Stimulated activated CD4-positive, alpha-beta T cell treated with anti-CD3 and anti-CD28 coated beads, Interleukin-1b, Interleukin-23, amount 100 ng/mL, for 4 hours (primary cell): Measurements from ENCODE around the gene NARF.
A peak's percentile ranks its signal among the peaks of the same experiment; 100 is the strongest.
"Not testable (repeated sequence)": the region's sequence is repeated elsewhere in the genome, so short reads cannot be mapped to it uniquely, and the experiment has no call there.

ENCODE experiments used
- DNase-seq, 2 donors: peaks; one replicate each; pipeline ENCODE4 v3.0.0-alpha.2; 2020; ENCODE audit warnings: low read depth in 2 of 2

NARF gene

DNA sequence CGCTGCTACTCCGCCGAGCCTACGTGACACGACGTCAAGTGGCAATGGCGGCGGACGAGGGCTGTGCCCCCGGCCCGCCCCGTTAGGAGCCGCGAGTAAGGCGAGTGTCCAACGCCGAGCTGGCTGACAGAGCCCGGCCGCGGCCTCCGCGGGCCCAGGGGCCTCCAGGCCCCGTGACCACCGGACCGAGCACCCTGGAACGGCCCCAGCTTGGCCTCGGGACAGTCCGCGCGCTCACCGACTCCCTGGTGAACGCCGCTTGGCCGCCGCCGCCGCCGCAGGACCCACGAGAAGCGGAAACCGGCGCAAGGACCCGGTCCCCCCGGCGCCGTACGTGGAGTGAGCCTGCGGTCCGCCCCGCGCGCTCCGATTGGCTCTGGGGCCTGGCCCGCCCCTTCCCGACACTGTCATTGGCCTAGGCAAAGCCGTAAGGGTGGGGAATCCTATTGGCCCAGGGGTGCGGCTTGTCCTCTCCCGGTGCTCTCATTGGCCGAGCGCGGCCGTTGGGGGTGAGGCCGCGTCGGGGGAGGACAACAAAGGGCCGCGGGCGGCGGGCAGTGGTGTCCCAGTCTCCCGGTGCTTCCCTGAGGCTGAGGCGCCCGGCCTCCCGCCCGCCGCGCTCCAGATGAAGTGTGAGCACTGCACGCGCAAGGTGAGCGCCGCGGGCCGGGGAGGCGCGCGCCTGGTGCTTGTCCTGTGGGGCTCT, at the start of gene NARF:
Gene NARF, plus strand, starts transcription at position 563 of the 706 bp plus-strand sequence. Its CDS starts 63 bp downstream, at position 626.
- DNase-seq, result peak; percentile 90

DNA sequence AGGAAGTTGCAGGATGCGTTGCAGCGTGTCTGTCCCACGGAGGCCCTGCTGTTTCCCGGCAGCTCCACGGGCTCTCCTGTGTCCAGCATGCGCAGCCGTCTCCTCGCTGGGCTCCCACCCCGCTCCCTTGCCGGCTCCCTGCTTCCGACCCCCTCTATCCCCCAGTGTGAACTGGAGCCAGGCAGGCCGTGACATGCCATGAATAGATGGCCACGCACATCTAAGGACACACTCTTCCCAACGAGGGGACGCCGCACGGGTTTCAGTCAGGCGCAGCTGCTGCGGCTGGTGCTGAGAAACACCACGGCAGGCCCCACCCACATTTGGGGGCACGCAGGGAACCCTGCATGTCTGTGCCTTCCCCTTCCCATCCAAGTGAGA, 49.6 kb upstream of the NARF start:
- DNase-seq, result no peak

DNA sequence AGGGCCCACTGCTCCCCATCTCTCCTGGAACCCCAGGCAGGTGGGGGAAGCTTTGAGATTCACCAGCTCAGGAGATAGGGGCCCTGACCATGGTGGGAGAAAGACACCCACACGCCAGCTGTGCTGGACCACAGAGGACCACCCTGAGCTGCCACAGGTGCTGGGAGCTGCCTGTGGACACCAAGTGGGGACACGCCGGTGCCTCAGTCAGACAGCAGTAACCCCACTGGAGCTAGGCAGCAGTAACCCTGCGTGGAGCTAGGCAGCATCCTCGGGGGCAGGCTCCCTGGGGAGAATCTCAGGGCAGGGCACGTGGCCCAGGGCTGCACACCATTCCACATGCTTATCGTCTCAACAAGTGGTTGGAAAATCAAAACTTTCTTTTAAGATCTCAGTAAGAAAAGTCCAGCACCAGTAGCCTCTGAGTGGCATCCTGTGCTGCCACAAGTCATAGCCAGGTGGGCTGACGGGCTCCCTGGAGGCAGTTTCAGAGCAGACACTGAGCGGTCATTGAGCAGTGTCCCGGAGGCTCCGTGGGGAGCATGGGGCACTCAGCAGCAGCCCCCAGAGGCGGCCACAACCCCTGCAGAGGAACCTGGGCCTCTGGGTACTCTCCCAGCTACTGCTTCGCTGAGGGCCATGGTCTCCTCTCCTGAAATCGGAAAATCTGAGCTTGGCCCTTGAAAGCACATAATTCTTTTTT, 48.4 kb upstream of the NARF start:
- no peak for DNase-seq

DNA sequence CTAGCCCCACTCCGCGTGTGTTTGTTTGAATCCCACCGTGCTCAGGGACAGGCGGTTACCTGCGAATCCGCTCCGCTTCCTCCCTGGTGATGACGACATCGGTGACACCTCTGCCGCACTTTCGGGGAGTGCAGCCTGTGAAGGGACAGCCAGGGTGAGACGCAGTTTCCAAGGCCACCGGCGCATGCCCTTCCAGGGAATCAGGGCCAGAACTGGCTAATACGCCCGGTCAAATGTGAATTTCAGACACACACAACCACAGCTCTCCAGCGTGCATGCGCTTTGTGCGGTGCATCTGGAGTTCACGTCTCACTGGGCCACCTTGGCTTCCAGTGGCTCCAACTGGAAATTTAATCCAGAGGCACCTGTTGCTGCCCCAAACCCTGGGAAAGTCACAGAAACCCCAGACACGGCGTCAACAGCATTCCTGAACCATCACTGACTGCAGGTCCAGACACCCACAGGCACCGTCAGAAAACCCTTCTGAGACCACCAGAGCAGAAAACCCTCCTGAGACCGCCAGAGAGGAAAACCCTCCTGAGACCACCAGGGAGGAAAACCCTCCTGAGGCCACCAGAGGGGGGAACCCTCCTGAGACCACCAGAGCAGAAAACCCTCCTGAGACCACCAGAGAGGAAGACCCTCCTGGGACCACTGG, 47.0 kb upstream of the NARF start:
- DNase-seq, result no peak

DNA sequence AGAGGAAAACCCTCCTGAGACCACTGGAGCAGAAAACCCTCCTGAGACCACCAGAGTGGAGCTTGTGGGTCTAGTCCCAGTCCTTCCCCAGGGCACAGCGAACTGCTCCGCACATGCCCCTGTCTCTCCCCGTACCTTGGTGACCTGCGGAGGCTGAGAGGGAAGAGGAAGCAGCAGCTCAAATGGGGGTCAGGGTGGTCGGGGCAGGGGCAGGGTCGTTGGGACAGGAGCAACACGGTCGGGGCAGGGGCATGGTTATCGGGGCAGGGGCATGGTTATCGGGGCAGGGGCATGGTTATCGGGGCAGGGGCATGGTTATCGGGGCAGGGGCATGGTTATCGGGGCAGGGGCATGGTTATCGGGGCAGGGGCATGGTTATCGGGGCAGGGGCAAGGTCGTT, 46.5 kb upstream of the NARF start:
- not testable (repeated sequence) for DNase-seq

DNA sequence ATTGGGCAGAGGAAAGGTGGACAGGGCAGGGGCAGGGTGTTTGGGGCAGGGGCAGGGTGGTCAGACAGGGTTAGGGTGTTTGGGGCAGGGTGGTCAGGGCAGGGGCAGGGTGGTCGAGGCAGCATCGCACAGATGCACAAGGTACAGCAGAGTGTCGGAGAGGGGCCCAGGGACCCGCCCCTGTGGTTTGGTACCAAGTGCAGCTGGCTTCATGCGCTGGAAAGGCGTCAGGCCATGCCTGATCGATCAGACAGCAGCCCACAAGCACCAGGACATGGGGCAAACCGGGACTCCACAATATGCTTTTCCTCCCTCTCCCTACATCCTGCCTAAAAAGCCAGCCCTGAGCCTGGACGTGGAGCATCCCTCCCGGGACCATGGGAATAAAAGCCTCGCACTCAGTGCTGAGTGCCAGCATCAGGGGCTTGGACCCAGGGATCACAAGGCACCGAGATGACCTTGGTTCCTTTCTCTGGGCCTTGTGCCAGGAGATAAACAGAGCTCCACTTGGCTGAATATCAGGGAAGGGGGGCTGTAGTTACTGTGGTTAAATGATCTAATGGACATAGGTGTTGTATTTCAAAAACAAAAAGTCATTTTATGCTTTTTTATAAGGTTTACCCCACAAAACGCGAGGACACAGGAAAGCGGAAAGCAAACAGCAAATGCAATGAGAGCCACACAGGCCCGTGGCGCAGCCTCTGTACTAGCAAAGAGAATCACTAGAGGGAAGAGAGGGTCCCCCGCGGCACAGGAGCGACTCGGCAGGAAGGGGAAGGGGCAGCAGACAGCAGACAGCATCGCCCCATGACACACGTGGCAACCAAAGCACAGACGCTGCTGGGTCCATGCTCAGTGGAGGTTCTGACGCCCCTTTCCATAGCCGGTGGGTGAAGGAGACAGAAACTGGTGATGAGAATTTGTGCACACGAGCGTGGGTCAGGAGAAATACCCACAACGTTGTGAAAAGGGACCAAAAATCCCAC, 45.7 kb upstream of the NARF start:
- DNase-seq, result no peak

DNA sequence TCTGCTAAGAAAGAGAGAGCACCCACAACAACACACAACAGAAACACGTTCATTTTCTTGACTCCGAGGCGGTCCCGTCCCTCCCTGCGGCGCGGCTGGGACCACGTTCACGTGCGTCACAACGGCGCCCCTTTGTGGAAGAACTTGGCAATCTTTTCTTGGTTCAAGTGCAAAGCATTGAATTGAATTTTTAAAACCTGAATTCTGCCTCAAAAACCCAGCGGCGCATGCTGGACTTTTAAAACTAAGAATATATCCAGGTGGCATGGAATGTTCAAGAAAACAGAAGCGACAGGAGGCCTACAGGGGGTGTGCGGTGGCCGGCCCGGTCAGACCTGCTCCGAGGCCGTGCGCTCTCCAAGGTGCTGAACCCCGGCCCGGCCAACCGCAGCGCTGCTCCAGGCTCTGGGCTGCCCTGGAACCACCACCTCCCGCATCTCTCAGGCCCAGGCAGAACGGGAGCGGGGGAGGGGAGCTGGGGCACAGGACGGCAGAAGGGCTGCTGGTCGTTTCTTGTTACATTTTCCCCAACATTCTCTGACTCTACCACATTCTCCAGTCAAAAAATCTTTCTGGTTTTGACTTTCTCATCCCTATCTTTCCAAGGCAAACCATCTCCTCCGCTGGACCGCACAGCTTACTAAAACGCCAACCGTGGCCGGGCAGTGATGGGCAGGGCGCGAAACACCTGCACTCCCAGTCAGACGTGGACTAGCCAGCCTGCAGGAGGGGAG, 43.8 kb upstream of the NARF start:
- peak; percentile 62 to 67 for DNase-seq

DNA sequence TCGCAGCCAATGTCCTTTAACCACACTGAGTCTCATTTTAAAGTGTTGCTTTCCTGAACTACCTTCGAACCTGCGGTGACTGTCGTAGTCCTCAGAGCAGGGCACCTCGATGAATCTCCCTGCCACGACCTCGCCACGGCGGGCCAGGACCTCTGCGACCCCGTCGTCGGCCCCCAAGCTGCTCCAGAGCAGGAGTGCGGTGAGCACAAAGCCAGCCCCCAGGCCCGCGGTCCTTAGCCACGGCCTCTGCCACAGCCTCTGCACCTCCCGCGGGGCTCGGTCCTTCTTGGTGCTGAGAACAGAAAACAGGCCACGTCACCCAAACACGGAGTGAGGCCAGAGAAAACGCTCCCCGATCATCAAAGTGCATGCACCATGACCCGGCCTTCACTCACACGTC, 43.2 kb upstream of the NARF start:
- no peak for DNase-seq

DNA sequence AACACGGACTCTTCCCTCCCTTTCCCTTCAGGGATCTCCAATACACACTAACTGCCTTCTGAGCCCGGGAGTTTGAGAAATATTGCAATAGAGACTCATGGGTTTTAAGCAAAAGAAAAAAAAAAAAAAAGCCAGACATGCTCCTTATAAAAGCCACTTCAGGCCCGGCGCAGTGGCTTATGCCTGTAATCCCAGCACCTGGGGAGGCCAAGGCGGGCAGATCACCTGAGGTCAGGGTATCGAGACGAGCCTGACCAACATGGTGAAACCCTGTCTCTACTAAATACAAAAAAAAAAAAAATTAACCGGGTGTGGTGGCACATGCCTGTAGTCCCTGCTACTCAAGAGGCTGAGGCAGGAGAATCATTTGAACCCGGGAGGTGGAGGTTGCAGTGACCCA, 42.8 kb upstream of the NARF start:
- DNase-seq, result no peak

DNA sequence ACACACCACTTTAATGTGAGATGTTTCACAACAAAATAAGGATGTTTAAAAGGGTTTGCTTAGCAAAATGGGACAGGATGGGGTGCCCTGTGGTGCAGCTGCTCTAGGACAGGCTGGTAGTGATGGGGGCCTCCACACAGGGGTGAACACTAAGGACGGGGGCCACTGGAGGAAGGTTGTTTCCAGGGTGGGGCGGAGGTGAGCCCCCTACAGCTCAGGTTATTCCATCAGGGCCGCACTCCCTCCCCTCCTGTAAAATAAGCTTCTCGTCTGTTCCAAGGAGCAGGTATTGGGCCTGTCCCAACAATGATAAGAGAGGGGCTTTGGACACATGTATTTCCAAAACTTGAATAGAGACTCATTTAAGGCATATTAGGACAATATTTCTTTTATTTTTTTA, 42.3 kb upstream of the NARF start:
- no peak for DNase-seq

DNA sequence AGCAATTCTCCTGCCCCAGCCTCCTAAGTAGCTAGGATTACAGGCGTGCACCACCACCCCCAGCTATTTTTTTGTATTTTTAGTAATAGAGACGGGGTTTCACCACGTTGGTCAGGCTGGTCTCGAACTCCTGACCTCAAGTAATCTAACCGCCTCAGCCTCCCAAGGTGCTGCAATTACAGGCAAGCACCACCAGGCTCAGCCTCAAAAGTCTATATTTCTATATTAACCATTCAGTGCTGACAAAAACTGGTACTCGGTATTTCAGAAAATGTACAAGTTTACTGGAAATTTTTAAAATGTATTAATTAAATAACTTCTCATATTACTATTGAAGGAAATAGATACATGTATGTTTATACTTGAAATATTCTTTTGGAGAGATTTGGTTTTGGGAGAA, 41.8 kb upstream of the NARF start:
- DNase-seq, result no peak

DNA sequence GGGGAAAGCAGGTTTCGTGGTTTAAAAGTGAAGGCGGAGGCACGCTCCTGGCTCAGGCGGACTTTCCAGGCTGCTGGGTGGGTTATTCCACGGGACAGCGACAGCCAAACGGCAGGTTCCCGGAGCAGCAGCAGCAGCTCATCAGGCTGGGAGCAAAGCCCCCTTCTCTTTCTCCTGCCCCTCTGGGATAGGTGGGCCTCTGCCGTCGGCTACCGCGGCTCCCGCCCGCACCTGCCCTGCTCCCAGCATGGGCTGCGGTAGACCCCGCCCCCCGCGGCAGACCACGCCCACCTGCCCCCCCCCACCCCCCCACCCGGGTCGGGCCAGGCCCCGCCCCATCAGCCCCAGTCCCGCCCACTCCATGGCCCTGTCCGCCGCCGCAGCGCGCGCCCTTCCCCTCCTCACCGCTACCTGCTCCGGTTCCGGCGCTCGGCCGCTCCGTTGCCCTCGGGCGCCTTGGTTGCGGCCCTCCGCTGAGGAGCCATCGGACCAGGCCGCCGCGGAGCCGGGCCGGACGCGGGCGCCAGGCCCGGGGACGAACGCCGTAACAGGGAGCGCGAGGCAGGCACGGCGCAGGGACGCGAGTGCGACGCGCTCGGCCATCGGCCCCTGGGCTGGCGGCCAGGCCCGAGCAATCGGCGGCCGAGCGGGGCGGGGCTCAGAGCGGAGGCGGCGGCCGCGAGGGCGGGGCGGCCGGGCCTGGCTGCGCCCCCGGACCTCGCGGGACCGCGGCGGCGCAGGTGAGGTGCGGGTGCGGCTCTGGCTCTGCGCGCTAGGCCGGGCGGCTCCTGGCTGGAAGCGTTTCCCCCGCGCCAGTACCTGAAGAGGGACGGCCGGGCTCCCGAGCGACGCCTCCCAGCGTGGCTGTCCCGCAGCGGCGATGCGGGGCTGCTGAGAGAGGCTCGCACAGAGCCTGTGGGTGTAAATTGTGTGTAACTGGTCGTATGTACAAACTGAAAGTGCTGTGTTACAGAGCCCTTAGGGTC, 40.2 kb upstream of the NARF start, which contains the start of the genes HEXD and OGFOD3:
Gene HEXD, plus strand, starts transcription at position 347 of the 986 bp plus-strand sequence. CDS start 1,453 bp downstream, outside the sequence.
Gene OGFOD3, minus strand, starts transcription at position 586 of the 986 bp plus-strand sequence. Its CDS starts 101 bp downstream, at position 485.
- peak; percentile 74 to 80 for DNase-seq

DNA sequence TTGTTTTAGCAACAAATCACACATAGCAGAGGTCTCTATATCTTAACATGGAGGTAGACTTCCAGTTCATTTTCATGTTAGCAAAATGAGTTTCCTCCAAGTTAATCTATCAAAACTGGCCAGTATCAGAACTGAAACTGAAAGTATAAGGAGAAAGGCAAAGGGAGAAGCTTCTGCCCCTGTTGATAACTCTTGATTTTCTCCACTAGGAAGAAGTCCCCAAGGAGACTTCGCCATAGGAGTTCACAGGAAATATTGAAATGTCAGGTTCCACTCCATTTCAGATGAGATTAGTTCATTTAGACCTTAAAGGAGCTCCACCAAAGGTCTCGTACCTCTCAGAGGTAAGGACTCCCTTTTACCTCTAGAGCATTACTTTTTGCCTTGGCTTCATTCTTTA, 39.0 kb upstream of the NARF start:
- DNase-seq, result no peak

DNA sequence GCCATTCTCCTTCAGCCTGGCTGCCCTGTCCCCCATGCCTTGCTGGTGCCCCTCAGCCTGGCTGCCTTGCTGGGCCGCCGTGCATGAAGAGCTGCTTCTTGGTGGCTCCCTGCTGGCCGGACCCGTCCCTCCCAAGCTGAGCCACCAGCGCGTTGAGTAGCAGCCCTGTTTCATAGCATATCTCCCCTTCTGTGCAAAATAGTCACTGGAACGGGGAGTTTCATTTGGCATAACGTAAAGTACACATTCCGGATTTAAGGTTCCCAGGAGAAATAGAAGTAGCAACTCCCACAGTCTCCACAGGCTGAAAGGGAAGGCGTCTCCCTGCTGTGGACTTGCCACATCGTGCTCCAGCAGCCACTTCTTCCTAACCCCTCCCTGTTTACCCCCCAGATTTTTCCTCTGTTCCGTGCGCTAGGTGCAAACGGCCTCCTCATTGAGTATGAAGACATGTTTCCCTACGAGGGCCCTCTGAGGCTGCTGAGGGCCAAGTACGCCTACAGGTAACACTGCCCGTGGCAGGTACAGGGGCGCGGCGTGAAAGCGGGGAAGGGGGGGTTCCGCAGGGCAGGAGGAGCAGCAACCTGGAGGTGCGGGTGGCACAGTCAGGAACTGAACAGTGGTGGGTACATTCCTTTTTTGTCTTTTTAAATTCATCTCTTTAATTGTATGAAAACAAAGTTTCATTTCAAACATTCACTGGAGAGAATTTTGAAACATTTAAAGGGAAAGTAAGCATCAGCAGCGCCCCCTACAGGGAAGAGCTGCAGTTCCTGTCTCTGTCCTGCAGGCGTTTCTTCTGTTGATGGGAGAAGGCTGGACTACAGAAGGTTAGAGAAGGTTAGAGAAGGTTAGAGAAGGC, 34.3 kb upstream of the NARF start:
- peak; percentile 42 to 50 for DNase-seq

DNA sequence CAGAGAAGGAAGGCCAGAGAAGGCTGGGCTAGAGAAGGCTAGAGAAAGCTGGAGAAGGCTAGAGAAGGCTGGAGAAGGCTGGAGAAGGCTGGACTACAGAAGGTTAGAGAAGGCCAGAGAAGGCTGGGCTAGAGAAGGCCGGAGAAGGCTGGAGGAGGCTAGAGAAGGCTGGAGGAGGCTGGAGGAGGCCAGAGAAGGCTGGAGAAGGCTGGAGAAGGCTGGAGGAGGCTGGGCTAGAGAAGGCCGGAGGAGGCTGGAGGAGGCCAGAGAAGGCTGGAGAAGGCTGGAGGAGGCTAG, 33.7 kb upstream of the NARF start:
- no peak for DNase-seq

DNA sequence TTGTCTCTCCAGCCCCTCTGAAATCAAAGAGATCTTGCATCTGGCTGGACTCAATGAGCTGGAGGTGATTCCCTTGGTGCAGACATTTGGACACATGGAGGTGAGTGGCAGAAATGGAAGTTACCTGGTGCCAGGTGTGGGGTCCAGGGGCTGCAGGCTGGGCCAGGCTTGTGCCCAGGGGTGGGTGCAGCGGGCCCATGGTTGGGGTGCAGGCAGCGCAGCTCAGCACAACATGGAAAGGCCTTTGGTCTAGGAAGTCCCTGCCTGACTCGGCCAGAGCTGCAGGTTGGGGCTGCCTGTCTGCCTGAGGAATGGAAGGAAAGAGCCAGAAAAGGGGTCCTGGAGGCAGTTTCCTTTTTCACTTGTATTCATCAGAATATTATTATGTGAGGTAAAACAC, 30.0 kb upstream of the NARF start:
- no peak for DNase-seq

DNA sequence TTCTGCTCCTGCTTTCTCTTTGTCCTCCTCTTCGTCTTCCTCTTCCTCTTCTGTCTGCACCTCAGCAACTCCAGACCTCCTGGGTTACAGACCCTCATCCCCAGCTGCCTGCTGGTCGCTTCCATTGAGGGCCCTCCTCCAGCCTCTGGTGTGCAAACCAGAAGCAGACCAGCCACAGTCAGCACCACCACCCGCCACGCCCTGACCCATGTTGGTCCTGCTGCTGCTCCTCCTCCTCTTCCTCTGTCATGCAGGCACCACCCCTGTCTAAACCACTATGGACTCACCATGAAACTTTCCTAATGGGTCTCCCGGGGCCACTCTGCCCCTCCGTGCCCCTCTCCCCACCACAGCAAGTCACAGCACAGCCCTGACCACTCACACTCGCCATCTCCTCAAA, 28.7 kb upstream of the NARF start:
- DNase-seq, result no peak

DNA sequence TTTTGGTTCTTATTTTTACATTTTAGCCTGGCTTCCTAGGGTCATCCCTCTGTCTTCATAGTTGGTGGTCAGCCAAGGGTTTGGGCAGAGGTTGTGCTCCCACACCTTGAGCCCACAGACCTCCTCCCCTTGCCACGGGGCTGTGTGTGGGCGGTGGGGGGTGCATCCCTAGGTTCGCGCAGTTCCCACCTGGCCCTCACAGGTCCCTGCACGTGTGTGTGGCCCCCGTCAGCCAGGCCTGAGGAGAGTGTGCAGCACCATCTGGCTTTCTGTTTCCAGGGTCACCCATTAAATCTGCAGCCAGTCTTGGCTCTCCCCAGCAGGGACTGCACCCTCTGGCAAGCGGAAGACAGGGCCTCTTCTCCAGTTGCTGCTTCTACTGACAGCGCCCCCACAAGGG, 26.5 kb upstream of the NARF start:
- no peak for DNase-seq
